ENCODE results near the gene GALR1. TPM values are rescaled to one million over a fixed set of nuclear protein-coding genes. Genes with fewer than 3 reads are reported as not detected.
A peak's percentile ranks its signal among the peaks of the same experiment; 100 is the strongest.

Gene GALR1
- total and polyA plus RNA-seq, 2 donors (not counting 3 experiments of a cell fraction or from before 2014, with no cell fraction given), result not detected

- peak; percentile 51 for DNase-seq (ENCODE audit: low read depth, low spot score)
- H3K9me1 ChIP-seq (replicated peaks; ENCODE audit: control insufficient read depth, extremely low read depth, insufficient read depth, low read length), result no peaks in the 10 kb centered on the region
- no peaks in the 10 kb centered on the region for H3K36me3 ChIP-seq (ENCODE audit: control insufficient read depth in 2 of 2, extremely low read depth in 1 of 2, insufficient read depth in 2 of 2, low read length in 2 of 2)
- no peak overlapping the region for H3K27ac ChIP-seq (ENCODE audit: insufficient read depth, low read depth, low read length)
- H3K27me3 ChIP-seq (ENCODE audit: control insufficient read depth in 2 of 2, insufficient read depth in 2 of 2, low read length in 2 of 2), result peaks cover 0 to 2% of the 10 kb centered on the region in 2 experiments
- no peaks in the 10 kb centered on the region for H3K4me1 ChIP-seq (ENCODE audit: control insufficient read depth, extremely low read depth, insufficient read depth, low read length)
- CTCF ChIA-PET, result interaction anchor here (0.6 to 1.6 kb wide), 19 partner anchors 8 to 714 kb away, joined by 3 to 9 read pairs (median 3); partner anchors contain the start of gene MBP
- no peak overlapping the region for H3K4me2 ChIP-seq (ENCODE audit: insufficient read depth, low read length)
- H3K9me3 ChIP-seq (replicated peaks; ENCODE audit: control insufficient read depth, insufficient read depth, low read length), result no peaks in the 10 kb centered on the region
- H2AFZ ChIP-seq (ENCODE audit: low read depth, low read length), result peak overlapping the region; percentile 64
- dilution Hi-C loops (cut with MboI; ENCODE audit: extremely low pct_ligation_motif_present, low sequenced_read_pairs) (no loop called here), intact Hi-C loops (cut with micrococcal nuclease) (no loop called here)
- BruUV-seq (replicated peaks), result no TSS peak
- FAIRE-seq, result peak; percentile 73
- no peak overlapping the region for H3K4me3 ChIP-seq (replicated peaks in 1 of 3; ENCODE audit: insufficient read depth in 1 of 3, low read depth in 1 of 3, low read length in 3 of 3)
- H4K20me1 ChIP-seq (replicated peaks; ENCODE audit: control insufficient read depth, extremely low read depth, insufficient read depth, low read length), result no peaks in the 10 kb centered on the region
- TF ChIP-seq POLR2A (IDR thresholded peaks at IDR 0.05; ENCODE audit: low read depth, low read length), result no peak
- TF ChIP-seq, protein P1, sequence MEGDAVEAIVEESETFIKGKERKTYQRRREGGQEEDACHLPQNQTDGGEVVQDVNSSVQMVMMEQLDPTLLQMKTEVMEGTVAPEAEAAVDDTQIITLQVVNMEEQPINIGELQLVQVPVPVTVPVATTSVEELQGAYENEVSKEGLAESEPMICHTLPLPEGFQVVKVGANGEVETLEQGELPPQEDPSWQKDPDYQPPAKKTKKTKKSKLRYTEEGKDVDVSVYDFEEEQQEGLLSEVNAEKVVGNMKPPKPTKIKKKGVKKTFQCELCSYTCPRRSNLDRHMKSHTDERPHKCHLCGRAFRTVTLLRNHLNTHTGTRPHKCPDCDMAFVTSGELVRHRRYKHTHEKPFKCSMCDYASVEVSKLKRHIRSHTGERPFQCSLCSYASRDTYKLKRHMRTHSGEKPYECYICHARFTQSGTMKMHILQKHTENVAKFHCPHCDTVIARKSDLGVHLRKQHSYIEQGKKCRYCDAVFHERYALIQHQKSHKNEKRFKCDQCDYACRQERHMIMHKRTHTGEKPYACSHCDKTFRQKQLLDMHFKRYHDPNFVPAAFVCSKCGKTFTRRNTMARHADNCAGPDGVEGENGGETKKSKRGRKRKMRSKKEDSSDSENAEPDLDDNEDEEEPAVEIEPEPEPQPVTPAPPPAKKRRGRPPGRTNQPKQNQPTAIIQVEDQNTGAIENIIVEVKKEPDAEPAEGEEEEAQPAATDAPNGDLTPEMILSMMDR (IDR thresholded peaks at IDR 0.05; ENCODE audit: extremely low read depth in 1 of 2, insufficient read depth in 1 of 2, low read depth in 1 of 2, low read length in 2 of 2), result peak; percentile 65 to 67
- no peaks in the 10 kb centered on the region for H3K79me2 ChIP-seq (ENCODE audit: control insufficient read depth, insufficient read depth, low read length)
- H3K9ac ChIP-seq (replicated peaks; ENCODE audit: extremely low read depth, insufficient read depth, low read length), result no peak overlapping the region
- POLR2A ChIA-PET, result no interaction called here
Measured at GRCh38 chr18:77207540-77207939, 42.1 kb upstream of the GALR1 start.

DNA sequence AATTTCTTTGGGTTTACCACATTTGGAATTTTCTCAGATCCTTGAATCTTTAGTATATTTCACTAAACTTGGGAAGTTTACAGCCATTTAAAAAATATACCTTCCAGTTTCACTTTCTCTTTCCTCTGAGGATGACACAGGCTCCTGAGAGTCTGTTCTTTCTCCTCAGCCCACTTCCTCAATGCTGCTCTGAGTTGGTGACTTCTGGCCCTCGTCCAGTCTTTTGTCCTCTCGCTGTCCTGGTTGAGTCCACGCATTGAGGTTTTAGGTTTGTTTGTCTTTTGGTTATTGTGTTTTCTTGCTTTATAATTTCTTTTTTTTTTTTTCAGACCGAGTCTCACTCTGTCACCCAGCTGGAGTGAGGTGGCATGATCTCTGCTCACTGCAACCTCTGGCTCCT is 40.7 kb upstream of the GALR1 start:
- H3K27me3 ChIP-seq (ENCODE audit: control insufficient read depth in 2 of 2, insufficient read depth in 2 of 2, low read length in 2 of 2), result no peaks in the 10 kb centered on the region
- H3K4me1 ChIP-seq (ENCODE audit: control insufficient read depth, extremely low read depth, insufficient read depth, low read length), result no peaks in the 10 kb centered on the region
- no peaks in the 10 kb centered on the region for H3K9me3 ChIP-seq (replicated peaks; ENCODE audit: control insufficient read depth, insufficient read depth, low read length)
- TF ChIP-seq, protein P1 (IDR thresholded peaks at IDR 0.05; ENCODE audit: extremely low read depth in 1 of 2, insufficient read depth in 1 of 2, low read depth in 1 of 2, low read length in 2 of 2), result no peak
- no peak for TF ChIP-seq POLR2A (IDR thresholded peaks at IDR 0.05; ENCODE audit: low read depth, low read length)
- no peaks in the 10 kb centered on the region for H3K9me1 ChIP-seq (replicated peaks; ENCODE audit: control insufficient read depth, extremely low read depth, insufficient read depth, low read length)
- no peak overlapping the region for H3K4me3 ChIP-seq (replicated peaks in 1 of 3; ENCODE audit: insufficient read depth in 1 of 3, low read depth in 1 of 3, low read length in 3 of 3)
- no peak overlapping the region for H3K27ac ChIP-seq (ENCODE audit: insufficient read depth, low read depth, low read length)
- BruUV-seq (replicated peaks), result no TSS peak
- peak overlapping the region; percentile 61 for H2AFZ ChIP-seq (ENCODE audit: low read depth, low read length)
- H3K79me2 ChIP-seq (ENCODE audit: control insufficient read depth, insufficient read depth, low read length), result no peaks in the 10 kb centered on the region
- intact Hi-C loops (cut with micrococcal nuclease), result no loop called here
- POLR2A ChIA-PET, result no interaction called here
- peak; percentile 57 for DNase-seq (ENCODE audit: low read depth, low spot score)
- CTCF ChIA-PET, result interaction anchor here (0.9 to 5.9 kb wide), 3 partner anchors 111 to 207 kb away, joined by 3 to 246 read pairs (median 5); no protein-coding TSS in a partner anchor
- H3K36me3 ChIP-seq (ENCODE audit: control insufficient read depth in 2 of 2, extremely low read depth in 1 of 2, insufficient read depth in 2 of 2, low read length in 2 of 2), result no peaks in the 10 kb centered on the region
- H4K20me1 ChIP-seq (replicated peaks; ENCODE audit: control insufficient read depth, extremely low read depth, insufficient read depth, low read length), result no peaks in the 10 kb centered on the region
- FAIRE-seq, result peak; percentile 37
- H3K9ac ChIP-seq (replicated peaks; ENCODE audit: extremely low read depth, insufficient read depth, low read length), result no peak overlapping the region
- H3K4me2 ChIP-seq (ENCODE audit: insufficient read depth, low read length), result peak overlapping the region; percentile 37
- dilution Hi-C loops (cut with MboI; ENCODE audit: extremely low pct_ligation_motif_present, low sequenced_read_pairs), result no loop called here

Data from endothelial cell of umbilical vein (primary cell).